Measurements from ENCODE around the gene SORCS2.

DNA sequence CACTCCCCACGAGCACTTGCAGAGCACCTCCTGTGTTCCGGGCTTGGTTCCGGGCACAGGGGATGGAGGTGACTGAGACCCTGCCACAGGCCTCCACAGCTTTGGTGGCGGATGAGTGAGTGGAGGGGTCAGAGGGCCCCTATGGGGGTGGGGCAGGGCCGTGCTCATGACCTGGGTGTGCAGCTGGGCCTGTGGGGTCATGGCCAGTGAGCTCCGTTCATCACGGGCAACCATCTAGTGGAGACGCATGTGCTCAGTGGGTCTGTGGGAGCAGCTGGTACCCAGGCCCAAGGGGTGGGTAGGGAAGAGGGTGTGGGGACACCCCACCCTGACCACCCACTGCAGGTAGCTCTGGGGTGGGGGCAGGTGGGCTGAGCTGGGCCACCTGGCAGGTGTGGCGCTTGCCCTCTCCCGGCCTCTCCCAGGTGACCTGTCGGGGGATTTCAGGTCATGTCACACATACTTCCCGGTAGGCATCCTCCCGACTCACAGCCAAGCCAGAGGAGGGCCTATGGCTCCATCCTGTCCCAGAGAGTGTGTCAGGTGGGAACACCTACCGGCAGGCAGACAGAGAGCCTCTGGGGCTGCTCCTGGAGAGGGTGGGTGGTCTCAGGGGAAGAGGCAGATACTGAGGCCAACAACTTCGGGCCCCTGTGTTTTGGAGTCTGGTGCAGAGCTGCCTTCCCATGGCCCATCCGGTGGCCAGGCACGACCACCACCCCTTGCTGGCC lies 238.8 kb downstream of the SORCS2 start:
- no peak for TF ChIP-seq TAF1 (IDR thresholded peaks at IDR 0.05; ENCODE audit: borderline replicate concordance, insufficient read depth, low read length)
- TF ChIP-seq FOXP2 (optimal IDR thresholded peaks at IDR 0.05; ENCODE audit: borderline replicate concordance, extremely low read depth, extremely low read length, insufficient read depth) = no peak

Data from PFSK-1 (cell line).